Right lobe of liver (tissue), 4 donors: ENCODE results near the gene MPPED1.

ENCODE experiments used
- CTCF ChIP-seq, 4 donors: fragments of 200-600 bp in 3 of 4; fragments of 450-650 bp in 1 of 4; IDR thresholded peaks; one replicate each; pipeline versions ENCODE4 v1.5.1 to v1.8.0; 2016 to 2022; ENCODE audit warnings: antibody characterized with exemption in 4 of 4, mild to moderate bottlenecking in 2 of 4
- POLR2A ChIP-seq: fragments of 450-650 bp; IDR thresholded peaks from one replicate; pipeline ENCODE4 v1.6.1; 2017; ENCODE audit warnings: antibody characterized with exemption, mild to moderate bottlenecking
- donor health status: DM: no; HTN: no; CAD: no.
- donor health status: DM: no; HTN: no; CAD: no.
- donor health status: DM: no; HTN: yes; CAD: no.

GRCh38 chr22:43504068-43504467 is 92.3 kb downstream of the MPPED1 start:
- TF ChIP-seq CTCF (IDR thresholded peaks at IDR 0.05): no peak
- no peak for TF ChIP-seq POLR2A
